ENCODE data around the gene ALCAM. TPM values are rescaled to one million over a fixed set of nuclear protein-coding genes. Genes with fewer than 3 reads are reported as not detected.

The ALCAM gene
- total and polyA plus RNA-seq, 2 donors (not counting 1 experiment from before 2014, with no cell fraction given): 6.2 to 23.8 TPM

GRCh38 chr3:105608623-105609022 is 241.9 kb downstream of the ALCAM start:
- WGBS (ENCODE audit: insufficient coverage): 89% methylated on average over 14 of the region's 17 CpGs
- Mint-ChIP-seq H3K27ac (no peak overlapping the region), H3K4me3 (no peak overlapping the region), H3K4me1 (no peaks in the 10 kb centered on the region), H3K9me3 (ENCODE audit: insufficient read depth) (no peaks in the 10 kb centered on the region), H3K27me3 (no peaks in the 10 kb centered on the region)
- Histone ChIP-seq H3K4me1 (ENCODE audit: control insufficient read depth in 2 of 2, insufficient read depth in 2 of 2, low read length in 2 of 2) (no peaks in the 10 kb centered on the region), H3K4me3 (ENCODE audit: control extremely low read depth in 1 of 5, extremely low read depth in 1 of 5, insufficient read depth in 1 of 5, low read depth in 2 of 5, low read length in 4 of 5) (no peak overlapping the region), H3K4me2 (replicated peaks; ENCODE audit: low read depth, low read length, poor library complexity, severe bottlenecking) (no peak overlapping the region), H3K9ac (ENCODE audit: low read length) (no peak overlapping the region), H3K79me2 (ENCODE audit: control insufficient read depth, insufficient read depth, low read length) (no peaks in the 10 kb centered on the region), H3K36me3 (replicated peaks in 1 of 2; ENCODE audit: control extremely low read depth in 1 of 2, control insufficient read depth in 1 of 2, extremely low read depth in 1 of 2, insufficient read depth in 2 of 2, low read length in 1 of 2) (no peaks in the 10 kb centered on the region), H3K27ac (ENCODE audit: low read length in 2 of 2) (no peak overlapping the region), H3K9me3 (ENCODE audit: control extremely low read depth in 1 of 3, control insufficient read depth in 2 of 3, insufficient read depth in 1 of 3, low read length in 2 of 3) (no peaks in the 10 kb centered on the region), H2AFZ (ENCODE audit: insufficient read depth, low read depth, low read length, poor library complexity, severe bottlenecking) (no peak overlapping the region), H3K27me3 (replicated peaks in 1 of 4; ENCODE audit: control extremely low read depth in 1 of 4, control insufficient read depth in 3 of 4, insufficient read depth in 4 of 4, low read length in 3 of 4) (no peaks in the 10 kb centered on the region), H4K20me1 (ENCODE audit: control insufficient read depth, insufficient read depth, low read length, poor library complexity, severe bottlenecking) (no peaks in the 10 kb centered on the region)
- no peak for ATAC-seq (ENCODE audit: low read depth)
- DNase-seq: no peak
- CTCF ChIA-PET: no interaction called here
- POLR2A ChIA-PET: no interaction called here
- intact Hi-C loops (cut with micrococcal nuclease): no loop called here
- TF ChIP-seq, protein P1, sequence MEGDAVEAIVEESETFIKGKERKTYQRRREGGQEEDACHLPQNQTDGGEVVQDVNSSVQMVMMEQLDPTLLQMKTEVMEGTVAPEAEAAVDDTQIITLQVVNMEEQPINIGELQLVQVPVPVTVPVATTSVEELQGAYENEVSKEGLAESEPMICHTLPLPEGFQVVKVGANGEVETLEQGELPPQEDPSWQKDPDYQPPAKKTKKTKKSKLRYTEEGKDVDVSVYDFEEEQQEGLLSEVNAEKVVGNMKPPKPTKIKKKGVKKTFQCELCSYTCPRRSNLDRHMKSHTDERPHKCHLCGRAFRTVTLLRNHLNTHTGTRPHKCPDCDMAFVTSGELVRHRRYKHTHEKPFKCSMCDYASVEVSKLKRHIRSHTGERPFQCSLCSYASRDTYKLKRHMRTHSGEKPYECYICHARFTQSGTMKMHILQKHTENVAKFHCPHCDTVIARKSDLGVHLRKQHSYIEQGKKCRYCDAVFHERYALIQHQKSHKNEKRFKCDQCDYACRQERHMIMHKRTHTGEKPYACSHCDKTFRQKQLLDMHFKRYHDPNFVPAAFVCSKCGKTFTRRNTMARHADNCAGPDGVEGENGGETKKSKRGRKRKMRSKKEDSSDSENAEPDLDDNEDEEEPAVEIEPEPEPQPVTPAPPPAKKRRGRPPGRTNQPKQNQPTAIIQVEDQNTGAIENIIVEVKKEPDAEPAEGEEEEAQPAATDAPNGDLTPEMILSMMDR (IDR thresholded peaks at IDR 0.05): no peak
- no peak for TF ChIP-seq EZH2 (IDR thresholded peaks at IDR 0.05; ENCODE audit: borderline replicate concordance, insufficient read depth, low read depth, low read length, poor library complexity, severe bottlenecking)

- no peak overlapping the region for H3K27ac ChIP-seq (ENCODE audit: low read length in 2 of 2)
- DNase-seq (no peak), ATAC-seq (ENCODE audit: low read depth) (no peak)
- Mint-ChIP-seq H3K4me1 (no peaks in the 10 kb centered on the region), H3K27me3 (no peaks in the 10 kb centered on the region), H3K9me3 (ENCODE audit: insufficient read depth) (no peaks in the 10 kb centered on the region), H3K27ac (no peak overlapping the region), H3K4me3 (no peak overlapping the region)
- H3K4me1 ChIP-seq (ENCODE audit: control insufficient read depth in 2 of 2, insufficient read depth in 2 of 2, low read length in 2 of 2): no peaks in the 10 kb centered on the region
- WGBS (ENCODE audit: insufficient coverage): 86% methylated on average over 4 of the region's 4 CpGs
- no peak overlapping the region for H3K9ac ChIP-seq (ENCODE audit: low read length)
- no peak overlapping the region for H3K4me2 ChIP-seq (replicated peaks; ENCODE audit: low read depth, low read length, poor library complexity, severe bottlenecking)
- no peaks in the 10 kb centered on the region for H3K79me2 ChIP-seq (ENCODE audit: control insufficient read depth, insufficient read depth, low read length)
- TF ChIP-seq, protein P1 (IDR thresholded peaks at IDR 0.05): no peak
- no peak for TF ChIP-seq EZH2 (IDR thresholded peaks at IDR 0.05; ENCODE audit: borderline replicate concordance, insufficient read depth, low read depth, low read length, poor library complexity, severe bottlenecking)
- ChIA-PET CTCF (no interaction called here), POLR2A (no interaction called here)
- H2AFZ ChIP-seq (ENCODE audit: insufficient read depth, low read depth, low read length, poor library complexity, severe bottlenecking): no peak overlapping the region
- no peaks in the 10 kb centered on the region for H3K27me3 ChIP-seq (replicated peaks in 1 of 4; ENCODE audit: control extremely low read depth in 1 of 4, control insufficient read depth in 3 of 4, insufficient read depth in 4 of 4, low read length in 3 of 4)
- no peaks in the 10 kb centered on the region for H3K9me3 ChIP-seq (ENCODE audit: control extremely low read depth in 1 of 3, control insufficient read depth in 2 of 3, insufficient read depth in 1 of 3, low read length in 2 of 3)
- no peak overlapping the region for H3K4me3 ChIP-seq (ENCODE audit: control extremely low read depth in 1 of 5, extremely low read depth in 1 of 5, insufficient read depth in 1 of 5, low read depth in 2 of 5, low read length in 4 of 5)
- intact Hi-C loops (cut with micrococcal nuclease): no loop called here
- H3K36me3 ChIP-seq (replicated peaks in 1 of 2; ENCODE audit: control extremely low read depth in 1 of 2, control insufficient read depth in 1 of 2, extremely low read depth in 1 of 2, insufficient read depth in 2 of 2, low read length in 1 of 2): no peaks in the 10 kb centered on the region
- H4K20me1 ChIP-seq (ENCODE audit: control insufficient read depth, insufficient read depth, low read length, poor library complexity, severe bottlenecking): no peaks in the 10 kb centered on the region
Observed at GRCh38 chr3:105610473-105610872, 243.8 kb downstream of the ALCAM start.

All from B cell (primary cell).